CD14-positive monocyte (primary cell): ENCODE data around the gene ARHGEF11. TPM values are rescaled to one million over a fixed set of nuclear protein-coding genes. Genes with fewer than 3 reads are reported as not detected.

Experiments used
- DNase-seq, 3 donors: peaks; one replicate each; pipeline ENCODE4 v3.0.0-alpha.2; 2011 to 2022
- H2AFZ ChIP-seq: 2 replicates; pipeline ENCODE4 v1.6.0; 2012; ENCODE audit warnings: mild to moderate bottlenecking, low read depth, low read length, inconsistent platforms; ENCODE audit not compliant: insufficient read depth, poor library complexity, severe bottlenecking
- H3K27ac ChIP-seq, 2 donors: 1 replicate in 1 of 2; 2 replicates in 1 of 2; pipeline ENCODE4 v1.5.1; 2012 to 2013; ENCODE audit warnings: low read length in 2 of 2, control low read depth in 1 of 2, inconsistent platforms in 1 of 2, low read depth in 1 of 2, mild to moderate bottlenecking in 1 of 2
- H3K27me3 ChIP-seq, 2 donors: one replicate each; pipeline versions ENCODE4 v1.6.0 to v1.6.1; 2011 to 2013; ENCODE audit warnings: low read length in 2 of 2; ENCODE audit not compliant: control insufficient read depth in 2 of 2, insufficient read depth in 2 of 2
- H3K36me3 ChIP-seq, 2 donors: replicated peaks in 1 of 2; 1 replicate in 1 of 2; 2 replicates in 1 of 2; pipeline versions ENCODE4 v1.5.1 to v1.6.1; 2012 to 2013; ENCODE audit warnings: low read length in 2 of 2, control low read depth in 1 of 2, inconsistent platforms in 1 of 2, mild to moderate bottlenecking in 1 of 2; ENCODE audit not compliant: insufficient read depth in 2 of 2, control insufficient read depth in 1 of 2
- H3K4me1 ChIP-seq, 2 donors: 1 replicate in 1 of 2; 2 replicates in 1 of 2; pipeline versions ENCODE4 v1.5.1 to v1.6.1; 2012 to 2013; ENCODE audit warnings: low read length in 2 of 2, control low read depth in 1 of 2, inconsistent platforms in 1 of 2, mild to moderate bottlenecking in 1 of 2, moderate library complexity in 1 of 2; ENCODE audit not compliant: insufficient read depth in 2 of 2, control insufficient read depth in 1 of 2
- H3K4me2 ChIP-seq: replicated peaks from 2 replicates; pipeline ENCODE3; 2012; ENCODE audit warnings: low read length, moderate library complexity, mild to moderate bottlenecking; ENCODE audit not compliant: poor library complexity, severe bottlenecking; ENCODE audit errors: extremely low read depth
- H3K4me3 ChIP-seq, 3 experiments: fragments of 200-600 bp in 1 of 3; sonication (generic) in 1 of 3; replicated peaks in 1 of 3; 1 replicate in 2 of 3; 2 replicates in 1 of 3; pipeline ENCODE4 v1.5.1; 2011 to 2013; ENCODE audit warnings: low read length in 3 of 3, mild to moderate bottlenecking in 3 of 3, control low read depth in 2 of 3, low read depth in 2 of 3, inconsistent platforms in 1 of 3, moderate library complexity in 1 of 3
- H3K79me2 ChIP-seq: 2 replicates; pipeline ENCODE4 v1.6.0; 2012; ENCODE audit warnings: mild to moderate bottlenecking, control low read depth, inconsistent platforms, low read length, moderate library complexity; ENCODE audit not compliant: insufficient read depth
- H3K9ac ChIP-seq: 2 replicates; pipeline ENCODE4 v1.6.0; 2017; ENCODE audit warnings: low read length, mild to moderate bottlenecking; ENCODE audit not compliant: insufficient read depth, poor library complexity, severe bottlenecking
- H3K9me3 ChIP-seq, 2 donors: replicated peaks in 1 of 2; 1 replicate in 1 of 2; 2 replicates in 1 of 2; pipeline versions ENCODE4 v1.5.1 to v1.6.1; 2012 to 2013; ENCODE audit warnings: low read length in 2 of 2, control low read depth in 1 of 2; ENCODE audit not compliant: control insufficient read depth in 1 of 2, insufficient read depth in 1 of 2
- H4K20me1 ChIP-seq: 2 replicates; pipeline ENCODE4 v1.6.0; 2012; ENCODE audit warnings: mild to moderate bottlenecking, low read length, control low read depth, moderate library complexity; ENCODE audit not compliant: insufficient read depth
- H3K27ac Mint-ChIP-seq, 7 donors: one replicate each; pipeline ENCODE4 v1.8.0; 2020; ENCODE audit warnings: mild to moderate bottlenecking in 7 of 7, mixed read lengths in 7 of 7, moderate library complexity in 6 of 7, inconsistent platforms in 2 of 7
- H3K27me3 Mint-ChIP-seq, 3 donors: one replicate each; pipeline ENCODE4 v1.8.0; 2021 to 2022; ENCODE audit warnings: low read depth in 3 of 3, mild to moderate bottlenecking in 3 of 3, mixed read lengths in 3 of 3, moderate library complexity in 3 of 3, inconsistent platforms in 1 of 3
- H3K36me3 Mint-ChIP-seq, 2 donors: one replicate each; pipeline ENCODE4 v1.8.0; 2020; ENCODE audit warnings: mixed read lengths in 2 of 2, inconsistent platforms in 1 of 2, mild to moderate bottlenecking in 1 of 2
- H3K4me1 Mint-ChIP-seq: one replicate; pipeline ENCODE4 v1.8.0; 2020; ENCODE audit warnings: mild to moderate bottlenecking, mixed read lengths
- H3K4me3 Mint-ChIP-seq, 2 donors: one replicate each; pipeline ENCODE4 v1.8.0; 2020; ENCODE audit warnings: mild to moderate bottlenecking in 2 of 2, mixed read lengths in 2 of 2, moderate library complexity in 1 of 2
- H3K9me3 Mint-ChIP-seq, 7 donors: one replicate each; pipeline ENCODE4 v1.8.0; 2020 to 2022; ENCODE audit warnings: mixed read lengths in 7 of 7, mild to moderate bottlenecking in 6 of 7, moderate library complexity in 6 of 7, inconsistent platforms in 2 of 7
- WGBS: methylation state at CpG from one replicate; pipeline ENCODE4 v1.1.5; 2013; ENCODE audit warnings: missing lambda C conversion rate; ENCODE audit not compliant: insufficient coverage; 5-methylcytosine and 5-hydroxymethylcytosine counted together
- intact Hi-C, 2 donors: fragments of 100-400 bp; cut with micrococcal nuclease; formaldehyde crosslinking; loops; one replicate each; pipeline versions ENCODE4 v1.15.0 to v1.15.1; 2023
- polyA plus RNA-seq, 3 donors: library from polyadenylated mRNA; depleted of rRNA in 1 of 3; unstranded in 2 of 3; stranded (reverse) in 1 of 3; fragments of 300-500 nt in 2 of 3; fragments of >200 nt in 1 of 3; fragmentation: Illumina TruSeq in 2 of 3; gene quantifications; 1 replicate in 2 of 3; 2 replicates in 1 of 3; pipeline ENCODE4 v1.2.3, GENCODE V29; 2012 to 2021
- TF ChIP-seq, protein P1 (sequence below): fragments of 200-600 bp; IDR thresholded peaks from one replicate; pipeline ENCODE4 v1.8.0; 2022; ENCODE audit warnings: antibody characterized with exemption, mild to moderate bottlenecking

Gene ARHGEF11
- polyA plus RNA-seq, 3 donors, result 17.0 to 78.5 (median 17.7) TPM

DNA sequence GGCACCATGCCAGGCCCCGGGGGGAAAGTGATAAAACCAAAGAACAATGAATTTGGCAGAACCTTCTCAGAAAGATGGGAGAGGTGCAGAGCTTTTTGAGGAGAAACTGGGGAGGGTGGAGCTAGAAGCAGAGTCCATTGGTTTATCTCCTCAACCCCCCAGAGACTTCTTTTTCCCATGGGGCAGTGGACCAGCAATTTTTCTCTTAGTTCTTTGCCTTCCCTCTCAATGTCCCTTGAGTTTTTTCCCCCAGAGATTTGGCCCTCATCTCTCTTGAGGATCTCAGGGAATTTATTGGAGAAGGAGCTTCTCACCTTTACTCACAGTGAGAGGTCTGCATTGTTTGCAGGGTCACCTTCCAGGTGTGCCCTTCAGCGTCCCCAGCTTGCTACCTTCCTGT is 5.3 kb upstream of the ARHGEF11 start:
- peaks cover 2 to 7% (median 3%) of the 10 kb centered on the region in 3 donors for H3K27me3 Mint-ChIP-seq
- WGBS, result no CpG with 5 or more reads among the region's 2 CpGs
- no peaks in the 10 kb centered on the region for H3K36me3 ChIP-seq

GRCh38 chr1:157047062-157047410 is 1.5 kb upstream of the ARHGEF11 start:
- no CpG with 5 or more reads among the region's 2 CpGs for WGBS
- Histone ChIP-seq H3K4me2 (no peak overlapping the region), H3K4me1 (peaks cover 32 to 33% of the 10 kb centered on the region in 2 donors), H3K27ac (no peak overlapping the region), H3K4me3 (no peak overlapping the region), H3K9ac (no peak overlapping the region), H4K20me1 (peaks cover 26% of the 10 kb centered on the region), H3K36me3 (no peaks in the 10 kb centered on the region), H3K27me3 (no peaks in the 10 kb centered on the region), H3K9me3 (peaks cover 0 to 1% of the 10 kb centered on the region in 2 donors), H2AFZ (no peak overlapping the region), H3K79me2 (peaks cover 30% of the 10 kb centered on the region)
- no peak for DNase-seq
- no peak overlapping the region for H3K4me3 Mint-ChIP-seq
- peaks cover 2 to 6% (median 3%) of the 10 kb centered on the region in 3 donors for H3K27me3 Mint-ChIP-seq
- intact Hi-C loops, result no loop called here
- TF ChIP-seq, protein P1, sequence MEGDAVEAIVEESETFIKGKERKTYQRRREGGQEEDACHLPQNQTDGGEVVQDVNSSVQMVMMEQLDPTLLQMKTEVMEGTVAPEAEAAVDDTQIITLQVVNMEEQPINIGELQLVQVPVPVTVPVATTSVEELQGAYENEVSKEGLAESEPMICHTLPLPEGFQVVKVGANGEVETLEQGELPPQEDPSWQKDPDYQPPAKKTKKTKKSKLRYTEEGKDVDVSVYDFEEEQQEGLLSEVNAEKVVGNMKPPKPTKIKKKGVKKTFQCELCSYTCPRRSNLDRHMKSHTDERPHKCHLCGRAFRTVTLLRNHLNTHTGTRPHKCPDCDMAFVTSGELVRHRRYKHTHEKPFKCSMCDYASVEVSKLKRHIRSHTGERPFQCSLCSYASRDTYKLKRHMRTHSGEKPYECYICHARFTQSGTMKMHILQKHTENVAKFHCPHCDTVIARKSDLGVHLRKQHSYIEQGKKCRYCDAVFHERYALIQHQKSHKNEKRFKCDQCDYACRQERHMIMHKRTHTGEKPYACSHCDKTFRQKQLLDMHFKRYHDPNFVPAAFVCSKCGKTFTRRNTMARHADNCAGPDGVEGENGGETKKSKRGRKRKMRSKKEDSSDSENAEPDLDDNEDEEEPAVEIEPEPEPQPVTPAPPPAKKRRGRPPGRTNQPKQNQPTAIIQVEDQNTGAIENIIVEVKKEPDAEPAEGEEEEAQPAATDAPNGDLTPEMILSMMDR, result no peak
- H3K27ac Mint-ChIP-seq, result no peak overlapping the region
- H3K36me3 Mint-ChIP-seq, result peaks cover 3 to 8% of the 10 kb centered on the region in 2 donors
- peaks cover 2 to 6% (median 3%) of the 10 kb centered on the region in 7 donors for H3K9me3 Mint-ChIP-seq
- peaks cover 41% of the 10 kb centered on the region for H3K4me1 Mint-ChIP-seq

More for the DNA sequence above, 5.3 kb upstream of the ARHGEF11 start:
- Histone ChIP-seq H3K4me1 (peaks cover 5 to 7% of the 10 kb centered on the region in 2 donors), H3K9ac (no peak overlapping the region), H3K9me3 (peaks cover 0 to 5% of the 10 kb centered on the region in 2 donors), H2AFZ (no peak overlapping the region), H3K4me3 (no peak overlapping the region), H3K27me3 (no peaks in the 10 kb centered on the region), H3K4me2 (no peak overlapping the region), H3K79me2 (no peaks in the 10 kb centered on the region), H4K20me1 (no peaks in the 10 kb centered on the region), H3K27ac (no peak overlapping the region)
- Mint-ChIP-seq H3K4me1 (peaks cover 15% of the 10 kb centered on the region), H3K27ac (no peak overlapping the region), H3K4me3 (no peak overlapping the region), H3K36me3 (no peaks in the 10 kb centered on the region), H3K9me3 (peaks cover 6 to 12% (median 7%) of the 10 kb centered on the region in 7 donors)
- TF ChIP-seq, protein P1, result no peak
- intact Hi-C loops, result no loop called here
- no peak for DNase-seq
